Spleen (tissue), 11 donors: ENCODE results near the gene SLC52A3. TPM values are rescaled to one million over a fixed set of nuclear protein-coding genes. Genes with fewer than 3 reads are reported as not detected.

Experiments
- DNase-seq: peaks from one replicate; pipeline ENCODE4 v3.0.0-alpha.2; 2020
- H3K27ac ChIP-seq, 8 donors: fragments of 200-600 bp; sonication (generic) in 7 of 8; 1 replicate in 4 of 8; 2 replicates in 4 of 8; pipeline versions ENCODE4 v1.5.0 to v1.8.0; 2016 to 2021; ENCODE audit warnings: inconsistent platforms in 4 of 8, mild to moderate bottlenecking in 4 of 8, moderate library complexity in 1 of 8
- H3K27me3 ChIP-seq, 7 donors: fragments of 200-600 bp; sonication (generic) in 6 of 7; replicated peaks in 1 of 7; 1 replicate in 4 of 7; 2 replicates in 3 of 7; pipeline versions ENCODE4 v1.5.0 to v1.8.0; 2016 to 2021; ENCODE audit warnings: inconsistent platforms in 3 of 7, mild to moderate bottlenecking in 1 of 7
- H3K36me3 ChIP-seq, 6 donors: fragments of 200-600 bp; sonication (generic) in 5 of 6; 1 replicate in 4 of 6; 2 replicates in 2 of 6; pipeline versions ENCODE4 v1.5.0 to v1.8.0; 2016 to 2021; ENCODE audit warnings: inconsistent platforms in 2 of 6
- H3K4me1 ChIP-seq, 6 donors: fragments of 200-600 bp; sonication (generic) in 5 of 6; 1 replicate in 3 of 6; 2 replicates in 3 of 6; pipeline versions ENCODE4 v1.5.0 to v1.8.0; 2016 to 2021; ENCODE audit warnings: inconsistent platforms in 3 of 6
- H3K4me3 ChIP-seq, 8 donors: fragments of 200-600 bp; sonication (generic) in 7 of 8; 1 replicate in 4 of 8; 2 replicates in 4 of 8; pipeline versions ENCODE4 v1.5.0 to v1.8.0; 2016 to 2021; ENCODE audit warnings: inconsistent platforms in 4 of 8, mild to moderate bottlenecking in 4 of 8, moderate library complexity in 2 of 8
- H3K9me3 ChIP-seq, 8 donors: fragments of 200-600 bp; sonication (generic) in 7 of 8; 1 replicate in 4 of 8; 2 replicates in 4 of 8; pipeline versions ENCODE4 v1.5.0 to v1.8.0; 2016 to 2021; ENCODE audit warnings: inconsistent platforms in 4 of 8
- POLR2A ChIP-seq, 3 donors: fragments of 450-650 bp; IDR thresholded peaks; one replicate each; pipeline ENCODE4 v1.5.1; 2017; ENCODE audit warnings: antibody characterized with exemption in 3 of 3, mild to moderate bottlenecking in 1 of 3
- POLR2AphosphoS5 ChIP-seq, 3 donors: sonication (generic); formaldehyde crosslinking; IDR thresholded peaks; one replicate each; pipeline ENCODE4 v1.5.1; 2017; ENCODE audit warnings: antibody characterized with exemption in 3 of 3
- WGBS, 5 donors: extraction: QIAGEN DNeasy Blood & Tissue Kit in 3 of 5; methylation state at CpG; one replicate each; pipeline versions ENCODE4 v1.1.5 to v1.1.7; 2013 to 2018; 5-methylcytosine and 5-hydroxymethylcytosine counted together
- intact Hi-C: fragments of 100-400 bp; cut with DNase I; formaldehyde crosslinking; loops from one replicate; pipeline ENCODE4 v1.15.0; 2023; ENCODE audit warnings: low total_unique reads
- polyA plus RNA-seq, 3 donors: library from polyadenylated mRNA; stranded (reverse); fragments of 200-250 nt; gene quantifications; one replicate each; pipeline ENCODE4 v1.2.1, GENCODE V29; 2013
- total RNA-seq, 7 donors: library from RNA; depleted of rRNA in 3 of 7; stranded (reverse); fragments of >200 nt in 3 of 7; fragmentation: NEBNext Ultra II Directional in 4 of 7; extraction: Animal tissue kit (Norgen Biotek cat#: 25700) in 4 of 7; gene quantifications; one replicate each; pipeline versions ENCODE4 v1.1.0 to v1.2.1, GENCODE V29; 2016 to 2021
- TF ChIP-seq, protein P1 (sequence below), 11 experiments: fragments of 200-600 bp in 7 of 11; fragments of 450-650 bp in 4 of 11; sonication (generic) in 4 of 11; IDR thresholded peaks in 8 of 11; conservative IDR thresholded peaks in 3 of 11; 1 replicate in 7 of 11; 2 replicates in 4 of 11; pipeline versions ENCODE4 v1.4.0 to v1.8.0; 2016 to 2021; ENCODE audit warnings: antibody characterized with exemption in 11 of 11, inconsistent platforms in 4 of 11, mild to moderate bottlenecking in 1 of 11
- donor health status: healthy with polysubstance abuse.
- donor health status: DM: no; HTN: no; CAD: no; lungs with moderate emphysema.
- donor health status: DM: no; HTN: no; CAD: no.
- donor health status: Bipolar disorder and iron deficiency.
- donor health status: healthy.
- donor health status: DM: no; HTN: no; CAD: no.
- donor health status: DM: yes; HTN: yes; CAD: no.

SLC52A3 gene
- total and polyA plus RNA-seq, 10 donors: 0.03 to 0.44 (median 0.17) TPM; not detected in 3

DNA sequence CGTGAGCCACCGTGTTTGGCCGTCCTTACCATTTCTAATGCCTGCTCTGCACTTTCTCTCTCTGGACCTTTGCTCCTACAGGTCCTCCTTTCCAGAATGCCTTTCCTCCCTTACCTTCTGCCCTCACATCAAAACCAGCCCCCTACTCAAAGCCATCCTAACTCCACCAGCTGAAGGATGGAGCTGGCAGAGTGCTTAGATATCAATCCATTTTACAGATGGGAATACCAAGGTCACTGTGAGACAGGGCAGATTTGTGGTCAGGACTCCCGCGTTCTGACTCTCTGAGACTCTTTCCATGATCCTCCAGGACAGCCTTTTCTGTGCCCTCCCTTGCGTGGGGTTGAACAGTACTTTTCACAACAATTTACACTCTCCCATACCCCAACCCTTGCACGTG is 51.0 kb downstream of the SLC52A3 start:
- Histone ChIP-seq H3K9me3 (peaks cover 0 to 27% (median 22%) of the 10 kb centered on the region in 8 donors), H3K27me3 (peaks cover 0 to 63% (median 0%) of the 10 kb centered on the region in 7 donors), H3K36me3 (no peaks in the 10 kb centered on the region), H3K4me3 (no peak overlapping the region), H3K27ac (no peak overlapping the region), H3K4me1 (no peaks in the 10 kb centered on the region)
- WGBS, 5 donors: 80 to 92% (median 89%) methylated on average over 7 of the region's 7 CpGs
- DNase-seq: peak; percentile 9
- intact Hi-C loops: no loop called here
- TF ChIP-seq, protein P1, sequence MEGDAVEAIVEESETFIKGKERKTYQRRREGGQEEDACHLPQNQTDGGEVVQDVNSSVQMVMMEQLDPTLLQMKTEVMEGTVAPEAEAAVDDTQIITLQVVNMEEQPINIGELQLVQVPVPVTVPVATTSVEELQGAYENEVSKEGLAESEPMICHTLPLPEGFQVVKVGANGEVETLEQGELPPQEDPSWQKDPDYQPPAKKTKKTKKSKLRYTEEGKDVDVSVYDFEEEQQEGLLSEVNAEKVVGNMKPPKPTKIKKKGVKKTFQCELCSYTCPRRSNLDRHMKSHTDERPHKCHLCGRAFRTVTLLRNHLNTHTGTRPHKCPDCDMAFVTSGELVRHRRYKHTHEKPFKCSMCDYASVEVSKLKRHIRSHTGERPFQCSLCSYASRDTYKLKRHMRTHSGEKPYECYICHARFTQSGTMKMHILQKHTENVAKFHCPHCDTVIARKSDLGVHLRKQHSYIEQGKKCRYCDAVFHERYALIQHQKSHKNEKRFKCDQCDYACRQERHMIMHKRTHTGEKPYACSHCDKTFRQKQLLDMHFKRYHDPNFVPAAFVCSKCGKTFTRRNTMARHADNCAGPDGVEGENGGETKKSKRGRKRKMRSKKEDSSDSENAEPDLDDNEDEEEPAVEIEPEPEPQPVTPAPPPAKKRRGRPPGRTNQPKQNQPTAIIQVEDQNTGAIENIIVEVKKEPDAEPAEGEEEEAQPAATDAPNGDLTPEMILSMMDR (IDR thresholded peaks at IDR 0.05 in 8 of 11, conservative IDR thresholded peaks at IDR 0.05 in 3 of 11): no peak
- no peak for TF ChIP-seq POLR2A (IDR thresholded peaks at IDR 0.05)

GRCh38 chr20:714453-714852 is 53.8 kb downstream of the SLC52A3 start:
- Histone ChIP-seq H3K36me3 (no peaks in the 10 kb centered on the region), H3K4me1 (peaks cover 0 to 5% (median 0%) of the 10 kb centered on the region in 6 donors), H3K9me3 (peaks cover 0 to 28% (median 22%) of the 10 kb centered on the region in 8 donors), H3K27ac (no peak overlapping the region), H3K27me3 (peaks cover 0 to 60% (median 17%) of the 10 kb centered on the region in 7 donors), H3K4me3 (no peak overlapping the region)
- no peak for DNase-seq
- WGBS, 5 donors: 73 to 86% (median 82%) methylated on average over 2 of the region's 2 CpGs
- TF ChIP-seq POLR2AphosphoS5 (IDR thresholded peaks at IDR 0.05): no peak
- TF ChIP-seq, protein P1 (IDR thresholded peaks at IDR 0.05 in 8 of 11, conservative IDR thresholded peaks at IDR 0.05 in 3 of 11): no peak
- TF ChIP-seq POLR2A (IDR thresholded peaks at IDR 0.05): no peak
- intact Hi-C loops: no loop called here

- H3K27ac ChIP-seq: no peak overlapping the region
- TF ChIP-seq POLR2AphosphoS5 (IDR thresholded peaks at IDR 0.05) (no peak), POLR2A (IDR thresholded peaks at IDR 0.05) (no peak)
- TF ChIP-seq, protein P1 (IDR thresholded peaks at IDR 0.05 in 8 of 11, conservative IDR thresholded peaks at IDR 0.05 in 3 of 11): no peak
- peak; percentile 38 for DNase-seq
These were observed 56.7 kb downstream of the SLC52A3 start for GRCh38 chr20:711576-711975.

GRCh38 chr20:710780-711450 is 57.4 kb downstream of the SLC52A3 start:
- H3K4me1 ChIP-seq: peaks cover 0 to 7% (median 0%) of the 10 kb centered on the region in 6 donors
- intact Hi-C loops: no loop called here
- no peak overlapping the region for H3K4me3 ChIP-seq
- no peak overlapping the region for H3K27ac ChIP-seq
- TF ChIP-seq POLR2AphosphoS5 (IDR thresholded peaks at IDR 0.05) (no peak), POLR2A (IDR thresholded peaks at IDR 0.05) (no peak)
- TF ChIP-seq, protein P1 (IDR thresholded peaks at IDR 0.05 in 8 of 11, conservative IDR thresholded peaks at IDR 0.05 in 3 of 11): no peak
- H3K36me3 ChIP-seq: no peaks in the 10 kb centered on the region
- H3K27me3 ChIP-seq: peaks cover 0 to 68% (median 21%) of the 10 kb centered on the region in 7 donors
- WGBS, 5 donors: 83 to 90% (median 85%) methylated on average over 18 to 19 of the region's 19 CpGs
- peaks cover 0 to 39% (median 30%) of the 10 kb centered on the region in 8 donors for H3K9me3 ChIP-seq
- DNase-seq: peak; percentile 27

More at GRCh38 chr20:711576-711975, 56.7 kb downstream of the SLC52A3 start:
- WGBS, 5 donors: 41 to 68% (median 60%) methylated on average over 2 of the region's 2 CpGs
- intact Hi-C loops: no loop called here
- Histone ChIP-seq H3K4me3 (no peak overlapping the region), H3K36me3 (no peaks in the 10 kb centered on the region), H3K4me1 (peaks cover 0 to 7% (median 0%) of the 10 kb centered on the region in 6 donors), H3K27me3 (peaks cover 0 to 64% (median 21%) of the 10 kb centered on the region in 7 donors), H3K9me3 (peaks cover 0 to 39% (median 30%) of the 10 kb centered on the region in 8 donors)
